Astrocyte of the spinal cord (primary cell): Measurements from ENCODE around the gene GPR156.

Experiments used
- DNase-seq: peaks from one replicate; pipeline ENCODE4 v3.0.0; 2011; ENCODE audit warnings: low read depth, low spot score
- H3K4me3 ChIP-seq: 2 replicates; pipeline ENCODE4 v1.5.1; 2011; ENCODE audit warnings: low read depth, mild to moderate bottlenecking, low read length, moderate library complexity
- in situ Hi-C: cut with HindIII; loops from 2 replicates; pipeline ENCODE4 v1.10.0; 2017; ENCODE audit warnings: low sequenced_read_pairs
- TF ChIP-seq, protein P1 (sequence below): IDR thresholded peaks from 2 replicates; pipeline ENCODE4 v1.5.1; 2012; ENCODE audit warnings: low read depth, mild to moderate bottlenecking, low read length, inconsistent platforms

Gene GPR156

DNA sequence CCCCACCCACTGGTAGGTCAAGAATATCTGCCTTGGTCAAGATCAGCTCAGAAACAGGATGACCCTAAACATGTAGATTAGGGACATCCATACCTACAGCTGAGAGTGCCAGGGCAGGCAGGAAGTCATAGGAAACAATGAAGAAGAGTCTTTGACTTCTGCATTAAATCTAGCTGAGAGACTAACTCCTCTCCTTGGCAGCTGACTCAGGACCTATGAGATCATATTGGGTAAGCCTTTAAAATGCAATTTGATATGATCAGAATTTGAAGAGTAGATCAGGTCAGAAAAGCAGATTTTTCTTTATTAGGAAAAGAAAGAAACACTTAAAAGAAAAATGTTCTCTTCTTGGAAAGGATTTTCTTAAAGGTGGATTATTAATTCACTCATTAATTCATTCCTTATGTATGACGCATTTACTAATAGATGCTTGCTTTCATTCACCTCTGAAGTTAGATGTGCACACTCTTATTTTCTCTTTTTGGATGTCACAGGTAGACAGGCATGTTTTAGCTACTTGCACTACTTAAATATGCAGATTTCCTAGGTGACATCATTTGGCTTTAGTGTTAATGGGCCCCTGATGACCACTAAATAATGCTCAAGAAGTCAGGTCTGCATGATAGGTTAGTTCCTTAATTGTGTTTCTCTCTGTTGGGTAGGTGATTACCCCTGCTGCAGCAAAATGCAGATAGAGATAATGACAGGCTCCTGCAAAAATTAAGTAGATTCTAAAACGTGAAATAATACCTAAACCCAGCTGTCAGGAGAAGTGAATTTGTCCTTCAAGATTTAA lies 155.1 kb downstream of the GPR156 start:
- TF ChIP-seq, protein P1, sequence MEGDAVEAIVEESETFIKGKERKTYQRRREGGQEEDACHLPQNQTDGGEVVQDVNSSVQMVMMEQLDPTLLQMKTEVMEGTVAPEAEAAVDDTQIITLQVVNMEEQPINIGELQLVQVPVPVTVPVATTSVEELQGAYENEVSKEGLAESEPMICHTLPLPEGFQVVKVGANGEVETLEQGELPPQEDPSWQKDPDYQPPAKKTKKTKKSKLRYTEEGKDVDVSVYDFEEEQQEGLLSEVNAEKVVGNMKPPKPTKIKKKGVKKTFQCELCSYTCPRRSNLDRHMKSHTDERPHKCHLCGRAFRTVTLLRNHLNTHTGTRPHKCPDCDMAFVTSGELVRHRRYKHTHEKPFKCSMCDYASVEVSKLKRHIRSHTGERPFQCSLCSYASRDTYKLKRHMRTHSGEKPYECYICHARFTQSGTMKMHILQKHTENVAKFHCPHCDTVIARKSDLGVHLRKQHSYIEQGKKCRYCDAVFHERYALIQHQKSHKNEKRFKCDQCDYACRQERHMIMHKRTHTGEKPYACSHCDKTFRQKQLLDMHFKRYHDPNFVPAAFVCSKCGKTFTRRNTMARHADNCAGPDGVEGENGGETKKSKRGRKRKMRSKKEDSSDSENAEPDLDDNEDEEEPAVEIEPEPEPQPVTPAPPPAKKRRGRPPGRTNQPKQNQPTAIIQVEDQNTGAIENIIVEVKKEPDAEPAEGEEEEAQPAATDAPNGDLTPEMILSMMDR: no peak
- no peak overlapping the region for H3K4me3 ChIP-seq
- in situ Hi-C loops: no loop called here
- DNase-seq: peak; percentile 9

DNA sequence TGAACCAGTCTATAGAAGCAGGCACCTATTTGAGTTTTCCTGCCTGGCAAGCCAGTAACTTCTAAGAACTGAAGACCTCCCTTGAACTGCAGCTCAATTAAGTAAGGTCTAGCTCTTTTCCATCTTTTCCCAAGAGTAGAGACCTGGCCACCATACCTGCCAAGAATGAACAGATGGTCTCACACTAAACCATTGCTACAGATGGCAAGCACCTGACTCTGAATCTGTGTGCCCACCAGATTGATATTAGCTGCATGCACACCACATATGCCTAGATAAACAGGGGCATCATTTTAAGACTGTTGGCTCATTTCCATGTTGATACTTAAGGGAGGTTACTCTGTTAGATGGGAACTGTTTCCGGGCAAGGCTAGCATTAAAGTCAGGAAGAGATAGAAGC lies 156.0 kb downstream of the GPR156 start:
- in situ Hi-C loops: no loop called here
- TF ChIP-seq, protein P1: no peak
- no peak for DNase-seq
- no peak overlapping the region for H3K4me3 ChIP-seq

DNA sequence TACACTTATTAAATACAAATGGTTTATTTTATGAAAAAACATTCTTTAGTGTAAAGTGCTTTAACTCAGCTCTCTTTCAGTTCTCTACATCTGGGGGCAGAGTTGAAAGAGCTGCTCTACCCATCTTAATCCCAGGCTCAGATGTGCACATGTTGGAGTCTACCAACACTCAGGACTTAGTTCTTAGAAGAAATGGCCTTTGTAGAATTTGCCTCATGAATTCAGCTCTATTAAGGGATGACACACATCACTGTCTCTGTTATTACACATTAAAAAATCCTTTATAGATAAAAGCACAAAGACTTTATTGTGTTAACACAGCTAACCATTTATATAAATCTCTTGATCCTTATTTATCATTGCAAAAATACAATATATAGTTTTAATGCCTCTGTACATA lies 159.0 kb downstream of the GPR156 start:
- no peak overlapping the region for H3K4me3 ChIP-seq
- in situ Hi-C loops: no loop called here
- TF ChIP-seq, protein P1: no peak
- DNase-seq: no peak

DNA sequence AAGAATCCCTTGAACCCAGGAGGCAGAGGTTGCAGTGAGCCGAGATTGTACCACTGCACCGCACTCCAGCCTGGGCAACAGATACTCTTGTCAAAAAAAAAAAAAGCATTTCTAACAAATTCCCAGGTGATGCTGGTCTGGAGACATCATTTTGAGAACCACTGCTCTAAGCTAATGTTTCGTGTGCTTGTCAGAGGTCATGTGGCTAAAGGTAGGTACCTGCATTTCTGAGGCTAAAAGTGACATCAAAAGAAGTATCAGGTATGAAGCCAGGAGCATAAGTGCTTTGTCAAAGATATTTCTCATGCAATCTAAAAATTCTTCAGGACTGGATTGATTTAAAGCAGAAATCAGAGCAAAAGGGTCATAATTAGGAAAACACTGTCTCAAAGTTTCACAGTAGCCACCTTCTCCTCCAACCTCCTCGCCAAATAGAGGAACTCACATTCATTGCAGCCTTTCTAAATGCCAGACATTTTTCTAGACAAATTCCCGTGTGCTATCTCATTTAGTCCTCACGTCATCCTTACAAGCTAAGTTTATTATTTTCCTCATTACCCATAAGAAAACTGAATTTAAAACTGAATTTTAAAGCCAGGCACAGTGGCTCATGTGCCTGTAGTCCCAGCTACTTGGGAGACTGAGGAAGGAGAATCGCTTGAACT lies 165.0 kb downstream of the GPR156 start:
- TF ChIP-seq, protein P1: no peak
- no peak overlapping the region for H3K4me3 ChIP-seq
- no peak for DNase-seq
- in situ Hi-C loops: no loop called here
